HG03039 (cell line): Measurements from ENCODE around the gene THAP6.
A peak's percentile ranks its signal among the peaks of the same experiment; 100 is the strongest.
"Not testable (repeated sequence)": the region's sequence is repeated elsewhere in the genome, so short reads cannot be mapped to it uniquely, and the experiment has no call there.

ENCODE experiments used
- ATAC-seq: cut with Tn5 transposase; IDR thresholded peaks from one replicate; pipeline ENCODE4 v1.9.1; 2021; ENCODE audit warnings: mild to moderate bottlenecking, moderate library complexity; ENCODE audit not compliant: unreplicated experiment

Gene THAP6, protein sequence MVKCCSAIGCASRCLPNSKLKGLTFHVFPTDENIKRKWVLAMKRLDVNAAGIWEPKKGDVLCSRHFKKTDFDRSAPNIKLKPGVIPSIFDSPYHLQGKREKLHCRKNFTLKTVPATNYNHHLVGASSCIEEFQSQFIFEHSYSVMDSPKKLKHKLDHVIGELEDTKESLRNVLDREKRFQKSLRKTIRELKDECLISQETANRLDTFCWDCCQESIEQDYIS

DNA sequence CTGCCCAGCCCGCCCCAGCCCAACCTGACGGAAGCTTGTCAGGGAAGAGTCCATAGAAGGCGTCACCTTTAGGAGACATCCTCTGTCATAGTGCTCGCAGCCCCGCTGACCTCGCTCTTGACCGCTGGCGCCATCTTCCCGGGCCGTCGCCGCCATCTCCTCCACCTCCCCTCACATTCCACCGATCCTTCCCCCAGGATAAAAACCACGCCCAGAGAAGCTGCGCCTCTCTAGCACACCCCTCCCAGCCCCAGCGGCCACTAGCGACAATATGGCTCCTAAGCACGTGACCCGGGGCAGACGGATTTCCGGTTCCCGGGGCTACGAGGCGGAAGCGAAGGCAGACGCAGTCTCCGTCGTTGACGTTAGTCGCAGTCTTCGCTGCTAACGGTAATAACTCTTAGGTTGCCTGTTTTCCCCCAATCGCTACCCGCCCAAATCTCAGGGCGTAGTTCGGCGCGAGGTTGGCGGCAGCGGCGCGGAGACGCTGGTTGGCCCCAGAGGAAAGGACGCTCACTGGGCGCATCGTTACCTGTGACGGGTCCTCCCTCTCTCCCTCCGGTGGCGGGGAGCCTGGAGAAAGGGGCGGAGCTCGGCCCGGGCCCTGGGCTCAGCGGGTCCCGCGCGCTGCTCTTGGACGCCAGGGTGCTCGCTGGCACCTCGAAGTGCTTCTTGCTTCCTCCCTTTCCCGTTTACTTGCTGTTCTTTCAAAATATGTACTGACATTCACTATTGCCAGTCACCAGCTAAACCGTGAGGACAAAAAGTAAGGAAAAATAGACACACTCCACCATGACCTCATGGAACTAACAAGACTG, at the start of gene THAP6, which contains the start of gene RCHY1:
Gene THAP6, plus strand, starts transcription at position 343 of the 818 bp plus-strand sequence. CDS start 980 bp downstream, outside the sequence.
Gene RCHY1, minus strand, starts transcription at position 273 of the 818 bp plus-strand sequence. Its CDS starts 117 bp downstream, at position 156.
- peak; percentile 91 for ATAC-seq

DNA sequence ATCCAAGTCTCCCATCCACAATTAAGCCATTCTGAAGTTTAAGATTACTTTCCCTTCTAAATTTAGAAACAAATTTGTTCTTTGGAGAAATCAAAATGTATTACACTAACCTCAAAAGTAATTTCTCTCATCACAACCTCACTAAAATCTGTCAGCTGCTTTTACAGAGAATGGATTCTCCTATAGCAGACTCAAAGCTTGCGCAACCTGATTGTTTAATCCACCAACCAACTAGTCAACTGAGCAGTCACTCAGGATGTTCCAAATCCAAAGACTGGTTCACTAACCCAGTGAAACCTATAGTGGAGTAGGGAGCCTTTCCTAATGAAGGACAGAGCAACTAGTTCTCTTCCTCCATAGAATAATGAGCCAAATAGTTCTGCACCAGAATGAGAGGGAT, 44.4 kb upstream of the THAP6 start:
- ATAC-seq, result no peak

DNA sequence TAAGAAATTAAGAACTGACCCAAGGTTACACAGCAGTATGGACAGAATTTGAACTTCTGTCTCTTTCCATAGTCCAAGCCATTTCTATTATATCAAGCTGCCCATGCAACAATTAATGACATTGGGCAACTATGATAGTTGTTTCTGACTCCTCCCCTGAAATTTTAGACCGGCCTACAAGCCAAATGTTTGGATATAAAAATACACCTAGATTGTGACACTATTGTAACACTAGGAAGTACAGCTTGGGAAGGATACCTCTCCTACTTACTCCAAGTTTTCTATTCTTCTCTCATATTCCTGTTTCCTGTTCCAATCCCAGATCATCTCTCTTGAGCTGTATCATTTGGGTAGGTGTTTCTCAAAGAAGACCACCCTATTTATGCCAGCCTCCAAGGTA, 43.5 kb upstream of the THAP6 start:
- no peak for ATAC-seq

DNA sequence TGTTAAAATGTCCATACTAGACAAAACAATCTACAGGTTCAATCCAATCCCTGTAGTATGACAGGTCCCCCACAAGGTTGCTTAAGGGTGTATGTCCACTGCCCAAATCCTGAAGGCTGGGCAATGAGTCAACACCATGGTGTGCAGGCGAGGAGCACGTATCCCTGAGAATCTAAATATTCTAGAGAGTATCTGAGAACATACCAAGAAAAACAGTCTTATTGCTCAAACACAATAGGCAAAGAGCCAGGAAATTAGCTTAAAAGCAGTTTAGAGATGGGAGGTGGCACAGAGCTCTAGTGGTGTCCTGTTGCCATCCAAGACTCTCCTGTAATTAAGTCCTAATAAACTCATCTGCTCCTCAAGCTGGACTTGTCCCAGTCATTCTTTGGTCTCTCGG, 37.1 kb upstream of the THAP6 start:
- ATAC-seq, result no peak

DNA sequence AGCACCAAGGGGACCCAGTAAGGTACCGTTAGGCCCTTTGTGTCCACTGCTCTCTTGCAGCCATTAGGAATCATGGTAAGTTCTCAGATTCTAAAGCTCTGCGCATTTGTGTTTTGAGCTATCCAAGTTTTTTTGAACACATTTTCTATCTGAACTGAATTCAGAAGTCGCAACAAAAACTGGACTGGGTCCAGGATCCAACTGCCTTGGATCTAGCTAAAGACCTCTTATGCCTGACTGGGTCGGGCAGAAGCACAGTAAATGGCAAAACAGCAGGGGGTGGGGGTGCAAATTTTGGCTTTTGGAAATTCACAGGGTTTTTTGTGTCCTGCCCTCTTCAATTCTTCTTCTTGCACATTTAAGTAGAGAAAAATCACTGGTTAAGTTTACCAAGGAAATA, 30.1 kb upstream of the THAP6 start:
- ATAC-seq, result no peak

DNA sequence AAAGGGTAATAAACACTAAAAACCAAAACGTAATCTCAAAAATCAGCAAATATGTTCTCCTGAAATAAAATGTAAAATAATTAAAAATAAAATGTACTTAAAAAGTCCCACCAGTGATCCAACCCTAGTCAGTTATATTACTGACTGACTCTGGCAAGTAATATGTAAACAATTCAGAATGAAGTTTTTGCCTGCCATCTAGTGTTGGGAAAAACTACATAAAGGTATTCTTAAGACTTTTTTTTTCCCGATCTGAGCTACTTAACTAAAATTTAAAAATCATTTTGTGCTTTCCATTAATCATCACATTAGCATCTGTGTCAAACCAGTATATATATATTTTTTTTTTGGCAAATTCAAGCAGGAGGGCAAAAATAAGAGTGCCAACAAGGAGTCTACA, 24.1 kb upstream of the THAP6 start:
- no peak for ATAC-seq

DNA sequence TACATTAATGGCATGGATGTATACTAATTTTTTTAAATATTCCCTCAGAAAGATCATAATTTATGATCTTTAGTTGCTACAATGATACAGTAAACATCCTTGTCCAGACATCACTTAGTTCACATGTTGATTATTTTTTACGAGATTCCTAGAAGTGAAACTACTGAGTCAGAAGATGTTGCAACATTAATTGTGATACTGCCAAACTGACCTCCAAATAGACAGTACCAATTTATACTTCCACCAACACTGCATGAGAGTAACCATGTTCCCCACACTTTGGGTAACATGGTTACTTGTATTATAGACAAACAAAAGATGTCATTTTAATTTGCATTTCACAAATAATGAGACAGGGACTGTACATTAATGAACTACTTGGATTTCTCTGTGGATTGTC, 19.7 kb upstream of the THAP6 start:
- ATAC-seq, result no peak

DNA sequence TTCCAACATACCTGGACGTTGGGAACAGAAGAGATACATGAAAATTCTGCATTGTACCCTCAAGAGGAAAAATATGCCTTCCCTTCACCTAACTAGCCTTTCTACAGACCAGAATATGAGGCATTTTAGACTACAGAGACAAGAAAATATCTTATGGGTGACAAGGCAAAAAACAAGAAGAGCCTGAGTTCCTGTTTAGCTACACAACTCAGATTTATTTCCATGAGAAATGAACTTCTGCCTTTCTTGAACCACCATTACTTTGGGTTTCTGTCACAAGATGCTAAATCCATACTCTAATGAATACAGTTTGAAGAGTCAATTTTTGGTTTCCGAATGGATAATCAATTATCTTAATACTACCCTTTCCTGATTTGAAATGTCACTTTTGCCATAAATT, 18.8 kb upstream of the THAP6 start:
- no peak for ATAC-seq

DNA sequence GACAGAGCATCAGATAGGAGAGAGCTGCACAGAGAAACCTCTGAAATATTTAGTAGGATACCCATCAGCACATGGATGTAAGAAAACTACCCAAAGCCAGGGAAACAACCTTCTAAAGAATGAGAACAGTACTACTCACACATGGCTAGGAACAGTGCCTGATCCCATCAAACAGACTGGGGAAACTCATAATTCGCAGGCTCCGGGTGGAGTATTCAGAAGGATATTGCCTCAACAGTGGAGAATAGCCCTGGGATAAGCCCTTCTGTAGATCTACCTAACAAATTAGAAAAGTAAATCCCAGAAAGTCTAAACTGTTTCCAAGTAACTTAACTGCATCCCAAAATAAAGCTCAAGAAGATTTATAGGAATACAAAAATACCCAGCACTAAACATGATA, 17.9 kb upstream of the THAP6 start:
- no peak for ATAC-seq

DNA sequence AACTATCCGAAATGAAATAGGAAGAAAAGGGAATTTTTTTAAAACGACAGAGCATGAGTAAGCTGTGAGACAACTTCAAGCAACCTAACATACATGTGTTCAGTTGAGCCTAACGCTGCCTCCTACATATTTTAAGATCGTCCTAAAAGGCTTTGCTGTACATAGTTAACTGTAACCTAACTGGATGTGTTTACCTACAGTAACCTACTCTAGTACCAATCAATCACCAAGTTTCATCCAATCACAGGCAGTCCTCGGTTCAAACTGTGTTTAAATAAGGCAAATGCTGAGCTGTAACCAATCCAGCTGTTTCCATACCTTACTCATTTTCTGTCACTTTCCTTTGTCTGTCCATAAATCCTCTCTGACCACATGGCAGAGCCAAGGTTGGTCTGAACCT, 17.1 kb upstream of the THAP6 start:
- ATAC-seq, result no peak

DNA sequence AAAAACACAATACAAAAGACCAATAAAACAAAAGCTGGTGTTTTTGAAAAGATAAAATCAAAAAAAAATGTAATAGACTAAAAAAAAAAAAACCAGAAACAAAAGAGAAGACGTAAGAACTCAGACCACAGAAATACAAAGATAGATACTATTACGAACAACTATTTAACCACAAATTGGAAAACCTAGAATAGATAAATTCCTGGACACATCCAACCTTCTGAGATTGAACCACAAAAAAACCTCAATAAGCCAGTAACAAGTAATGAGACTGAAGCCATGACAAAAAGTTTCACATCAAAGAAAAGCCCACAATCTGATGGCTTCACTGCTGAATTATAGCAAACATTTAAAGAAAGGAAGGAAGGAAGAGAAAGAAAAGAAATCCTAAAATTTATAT, 16.2 kb upstream of the THAP6 start:
- no peak for ATAC-seq

DNA sequence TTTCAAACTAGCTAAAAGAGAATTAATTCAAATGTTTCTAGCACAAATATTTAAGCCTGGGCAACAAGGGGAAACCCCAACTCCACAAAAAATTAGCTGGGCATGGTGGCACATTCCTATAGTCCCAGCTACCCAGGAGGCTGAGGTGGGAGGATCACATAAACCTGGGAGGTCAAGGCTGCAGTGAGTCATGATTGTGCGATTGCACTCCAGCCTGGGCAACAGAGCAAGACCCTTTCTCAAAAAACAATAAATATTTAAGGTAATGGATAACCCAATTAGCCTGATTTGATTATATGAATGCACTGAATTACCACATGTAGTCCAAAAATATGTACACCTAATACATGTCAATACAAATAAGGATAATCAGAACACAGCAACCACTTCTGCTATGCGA, 14.4 kb upstream of the THAP6 start:
- ATAC-seq, result no peak

DNA sequence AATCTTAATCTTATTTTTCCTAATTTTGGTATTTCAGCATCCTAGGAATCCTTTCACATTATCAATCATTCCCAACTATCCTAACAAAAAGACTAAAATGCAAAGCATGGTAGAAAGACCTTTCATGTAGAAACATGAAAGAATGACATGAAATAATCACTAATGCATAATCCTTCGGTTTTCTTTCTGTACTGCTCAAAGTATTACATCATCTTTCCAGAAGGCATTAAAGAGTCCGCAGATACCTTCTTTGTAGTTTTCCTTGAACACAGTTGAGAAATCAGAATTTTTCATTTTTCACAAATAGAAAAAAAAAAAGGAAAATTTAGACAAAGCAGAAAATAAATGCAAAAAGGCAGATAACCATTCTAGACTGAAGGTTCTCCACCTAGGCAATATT, 11.6 kb upstream of the THAP6 start:
- no peak for ATAC-seq

DNA sequence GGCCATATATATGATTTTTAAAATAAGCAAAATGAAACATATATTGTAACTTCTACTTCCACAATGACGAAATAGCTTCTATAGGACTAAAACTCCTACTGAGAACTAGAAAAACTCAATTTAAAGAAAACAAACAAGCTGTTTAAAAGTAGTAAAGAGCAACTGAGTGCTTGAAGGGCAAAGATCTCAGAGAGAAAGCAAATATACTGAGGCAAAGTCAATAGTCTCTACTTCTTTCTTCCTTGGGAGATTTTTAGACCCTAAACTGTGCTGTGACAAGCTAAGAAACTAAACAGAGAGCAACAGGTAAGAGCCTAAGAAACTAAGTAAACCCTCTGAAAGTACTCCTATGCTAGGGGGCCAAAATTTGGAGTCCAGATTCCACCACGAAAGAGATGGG, 8.6 kb upstream of the THAP6 start:
- ATAC-seq, result no peak

DNA sequence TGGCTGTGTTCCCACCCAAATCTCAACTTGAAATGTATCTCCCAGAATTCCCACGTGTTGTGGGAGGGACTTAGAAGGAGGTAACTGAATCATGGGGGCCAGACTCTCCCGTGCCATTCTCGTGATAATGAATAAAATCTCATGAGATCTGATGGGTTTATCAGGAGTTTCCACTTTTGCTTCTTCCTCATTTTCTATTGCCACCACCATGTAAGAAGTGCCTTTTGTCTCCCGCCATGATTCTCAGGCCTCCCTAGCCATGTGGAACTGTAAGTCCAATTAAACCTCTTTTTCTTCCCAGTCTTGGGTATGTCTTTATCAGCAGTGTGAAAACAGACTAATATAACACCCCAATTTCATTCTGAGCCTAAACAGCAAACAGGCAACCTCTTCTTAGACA, 4.7 kb upstream of the THAP6 start:
- ATAC-seq, result not testable (repeated sequence)

DNA sequence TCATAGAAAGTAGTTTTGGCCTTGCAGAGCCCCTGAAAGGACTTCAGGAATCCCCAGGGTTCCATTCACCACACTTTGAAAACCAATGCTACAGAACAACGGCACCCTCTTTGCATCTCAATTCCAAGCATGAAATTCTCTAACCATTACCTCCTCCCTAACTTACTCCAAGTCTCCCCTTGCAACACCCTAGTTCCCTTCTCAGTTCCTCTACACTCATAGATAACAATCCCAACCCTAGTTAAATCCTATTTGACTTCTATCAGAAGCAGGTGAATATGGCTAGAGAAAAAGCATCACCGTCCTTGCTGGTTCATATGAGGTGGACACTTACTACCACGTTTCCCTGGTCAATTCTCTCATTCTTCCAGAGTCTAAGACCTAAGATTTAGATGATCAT, 2.4 kb upstream of the THAP6 start:
- ATAC-seq, result no peak

DNA sequence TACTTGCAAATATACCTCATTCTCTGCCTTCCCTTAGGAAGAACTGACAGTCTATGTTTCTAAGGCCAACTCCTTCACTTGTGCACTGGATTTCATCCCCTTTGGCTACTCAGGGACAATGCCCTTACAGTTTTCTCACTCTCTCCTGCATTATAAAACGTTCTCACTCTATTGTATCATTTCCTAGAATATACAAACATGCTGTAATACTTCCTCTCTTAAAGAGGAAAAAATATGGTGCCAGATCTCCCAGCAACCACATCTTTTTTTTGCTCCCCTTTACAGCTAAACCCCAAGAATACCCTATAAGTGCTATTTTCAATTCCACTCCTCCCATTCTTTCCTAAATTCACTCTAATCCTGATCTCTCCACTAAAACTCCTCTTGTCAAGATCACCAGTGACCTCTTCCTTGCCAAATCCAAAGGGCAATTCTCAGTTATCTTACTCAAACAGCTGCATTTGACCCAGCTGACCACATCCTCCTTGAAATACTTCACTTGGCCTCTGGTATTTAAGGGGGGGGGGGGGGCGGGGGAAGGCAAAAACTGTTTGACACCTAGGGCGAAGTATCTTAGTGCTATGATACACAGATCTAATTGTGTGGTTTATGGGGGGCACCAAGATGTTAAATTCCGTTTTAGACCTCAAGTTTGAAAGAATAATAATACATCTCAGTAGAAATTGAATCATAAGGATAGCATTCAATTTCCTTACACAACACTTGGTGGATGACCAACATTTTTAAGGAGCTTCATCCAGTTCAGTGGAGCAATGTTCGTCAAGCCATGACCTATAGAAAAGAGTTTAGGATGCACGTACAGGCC, 1.7 kb upstream of the THAP6 start:
- ATAC-seq, result no peak

DNA sequence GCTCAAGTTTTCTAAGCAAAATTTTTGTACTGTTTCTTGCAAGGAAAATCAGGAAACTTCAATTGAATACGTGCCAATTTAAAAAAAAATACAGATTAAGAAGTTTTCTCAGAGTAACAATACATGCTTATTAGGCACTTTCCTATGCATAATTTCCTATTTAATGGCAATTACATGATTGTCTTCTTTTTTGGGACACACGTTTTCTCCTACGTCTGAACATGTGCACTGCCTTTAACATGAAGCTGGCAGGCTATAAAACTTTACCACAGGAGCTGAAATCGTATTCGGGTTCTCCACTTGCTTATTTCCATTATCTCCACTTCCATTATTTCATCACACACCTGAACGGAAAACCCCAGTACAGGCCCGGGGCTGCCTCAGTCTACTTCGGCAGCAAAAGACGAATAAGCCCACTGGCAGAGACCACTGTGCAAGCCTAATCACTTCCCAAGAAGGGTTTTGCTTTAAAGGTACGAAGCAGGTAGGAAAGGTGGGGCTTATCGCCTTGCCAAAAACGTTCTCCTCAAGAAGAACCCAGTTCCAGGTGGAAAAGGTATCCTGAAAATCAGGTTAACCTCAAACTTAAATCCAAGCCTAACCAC, 645 bp upstream of the THAP6 start:
- ATAC-seq, result no peak

DNA sequence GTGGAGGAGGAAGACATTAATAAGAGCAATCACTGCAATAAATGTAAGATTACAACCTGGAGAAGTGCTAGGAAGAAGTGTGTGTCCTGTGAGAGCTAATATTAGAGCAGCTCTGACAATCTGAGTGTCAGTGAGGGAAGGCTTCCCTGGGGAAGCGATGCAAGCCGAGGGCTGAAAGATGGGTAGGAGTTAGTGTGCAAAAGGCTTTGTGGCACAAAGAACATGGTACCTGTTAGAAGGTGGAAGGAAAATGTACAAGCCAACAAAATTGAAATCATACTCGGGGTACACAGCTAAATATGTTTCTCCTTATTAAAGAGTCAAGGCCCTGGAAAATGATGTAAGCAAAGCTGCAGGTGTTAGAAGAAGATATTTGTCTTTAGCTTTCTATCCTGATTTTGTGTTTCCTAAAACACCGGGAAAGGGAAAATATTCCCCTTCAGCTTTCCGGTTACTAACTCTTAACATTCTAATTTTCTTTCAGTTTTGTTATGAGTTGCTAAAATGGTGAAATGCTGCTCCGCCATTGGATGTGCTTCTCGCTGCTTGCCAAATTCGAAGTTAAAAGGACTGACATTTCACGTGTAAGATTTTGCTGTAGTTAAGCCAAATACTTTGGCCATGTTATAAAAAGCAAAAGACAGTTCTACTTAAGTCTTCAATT, 808 bp downstream of the THAP6 start:
- peak; percentile 1 for ATAC-seq

DNA sequence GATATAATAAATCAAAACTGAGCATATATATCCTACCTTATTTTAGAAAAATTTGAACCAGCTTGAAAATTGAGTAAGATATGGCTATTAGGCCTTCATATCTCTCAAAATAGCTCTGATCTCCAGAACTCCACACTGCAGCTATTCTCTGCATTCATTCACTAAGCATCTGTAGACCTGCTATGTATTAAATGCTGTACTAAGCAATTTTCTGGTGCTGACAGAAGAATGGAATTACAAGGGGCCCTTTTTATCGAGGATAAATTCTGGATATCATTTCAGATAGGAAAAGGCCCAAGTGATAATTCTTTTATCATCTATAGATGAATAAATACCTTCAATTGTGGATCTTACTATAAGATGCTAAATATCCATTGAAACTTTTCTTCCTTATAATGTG, 1.9 kb downstream of the THAP6 start:
- no peak for ATAC-seq

DNA sequence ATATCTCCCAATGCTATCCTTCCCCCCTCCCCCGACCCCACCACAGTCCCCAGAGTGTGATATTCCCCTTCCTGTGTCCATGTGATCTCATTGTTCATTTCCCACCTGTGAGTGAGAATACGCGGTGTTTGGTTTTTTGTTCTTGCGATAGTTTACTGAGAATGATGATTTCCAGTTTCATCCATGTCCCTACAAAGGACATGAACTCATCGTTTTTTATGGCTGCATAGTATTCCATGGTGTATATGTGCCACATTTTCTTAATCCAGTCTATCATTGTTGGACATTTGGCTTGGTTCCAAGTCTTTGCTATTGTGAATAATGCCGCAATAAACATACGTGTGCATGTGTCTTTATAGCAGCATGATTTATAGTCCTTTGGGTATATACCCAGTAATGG, 5.2 kb downstream of the THAP6 start:
- not testable (repeated sequence) for ATAC-seq
